ENCODE data around the gene CXCL16.

DNA sequence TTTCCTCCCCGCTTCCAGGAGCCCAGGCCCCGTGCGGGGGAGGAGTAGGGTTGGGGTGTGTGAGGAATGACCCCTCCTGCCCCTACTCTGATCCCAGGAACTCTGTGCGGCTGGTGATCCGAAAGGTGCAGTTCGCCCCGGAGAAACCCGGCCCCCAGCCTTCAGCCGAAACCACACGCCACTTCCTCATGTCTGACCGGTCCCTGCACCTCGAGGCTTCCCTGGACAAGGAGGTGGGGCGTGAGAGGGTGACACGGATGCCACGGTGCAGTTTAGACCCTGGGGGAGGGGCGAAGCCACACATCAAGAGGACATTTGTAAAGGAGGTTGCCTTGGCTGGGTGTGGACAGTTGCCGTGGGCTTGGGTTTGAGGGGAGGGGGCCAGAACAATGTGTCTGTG is 21.9 kb downstream of the CXCL16 start:
- TF ChIP-seq, protein P1, sequence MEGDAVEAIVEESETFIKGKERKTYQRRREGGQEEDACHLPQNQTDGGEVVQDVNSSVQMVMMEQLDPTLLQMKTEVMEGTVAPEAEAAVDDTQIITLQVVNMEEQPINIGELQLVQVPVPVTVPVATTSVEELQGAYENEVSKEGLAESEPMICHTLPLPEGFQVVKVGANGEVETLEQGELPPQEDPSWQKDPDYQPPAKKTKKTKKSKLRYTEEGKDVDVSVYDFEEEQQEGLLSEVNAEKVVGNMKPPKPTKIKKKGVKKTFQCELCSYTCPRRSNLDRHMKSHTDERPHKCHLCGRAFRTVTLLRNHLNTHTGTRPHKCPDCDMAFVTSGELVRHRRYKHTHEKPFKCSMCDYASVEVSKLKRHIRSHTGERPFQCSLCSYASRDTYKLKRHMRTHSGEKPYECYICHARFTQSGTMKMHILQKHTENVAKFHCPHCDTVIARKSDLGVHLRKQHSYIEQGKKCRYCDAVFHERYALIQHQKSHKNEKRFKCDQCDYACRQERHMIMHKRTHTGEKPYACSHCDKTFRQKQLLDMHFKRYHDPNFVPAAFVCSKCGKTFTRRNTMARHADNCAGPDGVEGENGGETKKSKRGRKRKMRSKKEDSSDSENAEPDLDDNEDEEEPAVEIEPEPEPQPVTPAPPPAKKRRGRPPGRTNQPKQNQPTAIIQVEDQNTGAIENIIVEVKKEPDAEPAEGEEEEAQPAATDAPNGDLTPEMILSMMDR (conservative IDR thresholded peaks at IDR 0.05; ENCODE audit: low read depth, low read length) = no peak
- no peak for TF ChIP-seq EZH2phosphoT487 (IDR thresholded peaks at IDR 0.05; ENCODE audit: borderline replicate concordance, low read length)
- no peak for TF ChIP-seq EZH2 (IDR thresholded peaks at IDR 0.05; ENCODE audit: low read length, unreplicated experiment)
